Activated CD4-positive, alpha-beta T cell treated with anti-CD3 and anti-CD28 coated beads for 36 hours (primary cell): Measurements from ENCODE around the gene FBXO36. TPM values are rescaled to one million over a fixed set of nuclear protein-coding genes. Genes with fewer than 3 reads are reported as not detected.
"Not testable (repeated sequence)": the region's sequence is repeated elsewhere in the genome, so short reads cannot be mapped to it uniquely, and the experiment has no call there.

Experiments
- ATAC-seq: fragments of 200-7000 bp; cut with Tn5 transposase; one replicate; pipeline ENCODE4 v1.10.0; 2021; ENCODE audit warnings: mild to moderate bottlenecking, moderate library complexity
- CTCF ChIA-PET: fragments of 350-600 bp; sonication (Branson Sonifier 250); formaldehyde crosslinking; loops from one replicate; lab custom pipeline; 2021; ENCODE audit warnings: antibody characterized with exemption; lab: Charles Lee
- POLR2A ChIA-PET: fragments of 350-600 bp; sonication (Branson Sonifier 250); formaldehyde crosslinking; loops from one replicate; lab custom pipeline; 2021; ENCODE audit warnings: antibody characterized with exemption, inconsistent platforms; lab: Charles Lee
- DNase-seq: peaks from one replicate; pipeline ENCODE4 v3.0.0-alpha.2; 2020
- H3K27ac Mint-ChIP-seq: one replicate; pipeline ENCODE4 v1.8.0; 2021; ENCODE audit warnings: mixed read lengths
- H3K27me3 Mint-ChIP-seq: one replicate; pipeline ENCODE4 v1.8.0; 2021; ENCODE audit warnings: mixed read lengths
- H3K36me3 Mint-ChIP-seq: one replicate; pipeline ENCODE4 v1.8.0; 2021; ENCODE audit warnings: low read depth, mixed read lengths
- H3K4me1 Mint-ChIP-seq: one replicate; pipeline ENCODE4 v1.8.0; 2021; ENCODE audit warnings: mixed read lengths
- H3K4me3 Mint-ChIP-seq: one replicate; pipeline ENCODE4 v1.8.0; 2021; ENCODE audit warnings: mild to moderate bottlenecking, moderate library complexity, mixed read lengths
- H3K9me3 Mint-ChIP-seq: one replicate; pipeline ENCODE4 v1.8.0; 2021; ENCODE audit warnings: low read depth, mixed read lengths
- intact Hi-C, 2 experiments: fragments of 100-400 bp; cut with DNase I in 1 of 2; cut with micrococcal nuclease in 1 of 2; formaldehyde crosslinking; loops; one replicate each; pipeline versions ENCODE4 v1.14.2 to v1.15.1; 2022 to 2024; cut with DNase I, micrococcal nuclease
- total RNA-seq, 2 experiments: library from RNA; stranded (reverse); gene quantifications; one replicate each; pipeline ENCODE4 v1.2.3, GENCODE V29; 2021

The FBXO36 gene
- total RNA-seq, 2 experiments from 2014 or later: 1.5 to 2.0 TPM

- Mint-ChIP-seq H3K4me1 (peaks cover 12% of the 10 kb centered on the region), H3K4me3 (no peak overlapping the region), H3K27me3 (no peaks in the 10 kb centered on the region), H3K36me3 (peaks cover 4% of the 10 kb centered on the region), H3K27ac (no peak overlapping the region), H3K9me3 (no peaks in the 10 kb centered on the region)
- DNase-seq (no peak), ATAC-seq (no peak)
- CTCF ChIA-PET: interaction anchor here (0.5 kb wide), 1 partner anchor 77 kb away, joined by 3 read pairs; no protein-coding TSS in a partner anchor
- POLR2A ChIA-PET: no interaction called here
- intact Hi-C loops: no loop called here
Observed at GRCh38 chr2:229931241-229931640, 8.9 kb downstream of the FBXO36 start.

GRCh38 chr2:229937537-229937936 lies 15.2 kb downstream of the FBXO36 start:
- ATAC-seq (no peak), DNase-seq (no peak)
- Mint-ChIP-seq H3K9me3 (no peaks in the 10 kb centered on the region), H3K4me3 (no peak overlapping the region), H3K36me3 (peaks cover 4% of the 10 kb centered on the region), H3K27me3 (no peaks in the 10 kb centered on the region), H3K4me1 (no peaks in the 10 kb centered on the region), H3K27ac (no peak overlapping the region)
- POLR2A ChIA-PET: no interaction called here
- CTCF ChIA-PET: no interaction called here
- intact Hi-C loops: no loop called here

- intact Hi-C loops: no loop called here
- ChIA-PET POLR2A (no interaction called here), CTCF (interaction anchor here (0.6 kb wide), 1 partner anchor 81 kb away, joined by 3 read pairs; no protein-coding TSS in a partner anchor)
- Mint-ChIP-seq H3K27ac (no peak overlapping the region), H3K9me3 (no peaks in the 10 kb centered on the region), H3K4me1 (peaks cover 8% of the 10 kb centered on the region), H3K36me3 (no peaks in the 10 kb centered on the region), H3K27me3 (no peaks in the 10 kb centered on the region), H3K4me3 (no peak overlapping the region)
- no peak for DNase-seq
- ATAC-seq: no peak
Observed at GRCh38 chr2:229942671-229943070, 20.4 kb downstream of the FBXO36 start.

- ChIA-PET POLR2A (no interaction called here), CTCF (no interaction called here)
- H3K36me3 Mint-ChIP-seq: no peaks in the 10 kb centered on the region
- DNase-seq (no peak), ATAC-seq (no peak)
- no peaks in the 10 kb centered on the region for H3K27me3 Mint-ChIP-seq
- intact Hi-C loops: no loop called here
- no peak overlapping the region for H3K27ac Mint-ChIP-seq
- H3K9me3 Mint-ChIP-seq: no peaks in the 10 kb centered on the region
- no peak overlapping the region for H3K4me3 Mint-ChIP-seq
- peaks cover 10% of the 10 kb centered on the region for H3K4me1 Mint-ChIP-seq
Observed at GRCh38 chr2:229943171-229943570, 20.9 kb downstream of the FBXO36 start.

- DNase-seq (no peak), ATAC-seq (no peak)
- intact Hi-C loops: no loop called here
- no peak overlapping the region for H3K4me3 Mint-ChIP-seq
- ChIA-PET POLR2A (no interaction called here), CTCF (interaction anchor here (0.9 kb wide), 1 partner anchor 143 kb away, joined by 3 read pairs; no protein-coding TSS in a partner anchor)
- peaks cover 10% of the 10 kb centered on the region for H3K4me1 Mint-ChIP-seq
- H3K9me3 Mint-ChIP-seq: no peaks in the 10 kb centered on the region
- no peaks in the 10 kb centered on the region for H3K36me3 Mint-ChIP-seq
- H3K27ac Mint-ChIP-seq: no peak overlapping the region
- no peaks in the 10 kb centered on the region for H3K27me3 Mint-ChIP-seq
Observed at GRCh38 chr2:229943770-229944449, 21.6 kb downstream of the FBXO36 start.

GRCh38 chr2:229945975-229946374 lies 23.7 kb downstream of the FBXO36 start:
- H3K4me3 Mint-ChIP-seq: no peak overlapping the region
- CTCF ChIA-PET: no interaction called here

GRCh38 chr2:229947544-229947943 lies 25.2 kb downstream of the FBXO36 start:
- CTCF ChIA-PET: interaction anchor here (0.6 kb wide), 1 partner anchor 57 kb away, joined by 3 read pairs; no protein-coding TSS in a partner anchor
- no peaks in the 10 kb centered on the region for H3K9me3 Mint-ChIP-seq
- H3K27ac Mint-ChIP-seq: no peak overlapping the region
- H3K36me3 Mint-ChIP-seq: no peaks in the 10 kb centered on the region
- POLR2A ChIA-PET: interaction anchor here (0.6 kb wide), 1 partner anchor 32 kb away, joined by 3 read pairs; no protein-coding TSS in a partner anchor
- intact Hi-C loops: no loop called here
- DNase-seq (no peak), ATAC-seq (peak; percentile 78)
- peaks cover 10% of the 10 kb centered on the region for H3K4me1 Mint-ChIP-seq
- H3K27me3 Mint-ChIP-seq: no peaks in the 10 kb centered on the region
- no peak overlapping the region for H3K4me3 Mint-ChIP-seq

More at GRCh38 chr2:229945975-229946374, 23.7 kb downstream of the FBXO36 start:
- Mint-ChIP-seq H3K36me3 (no peaks in the 10 kb centered on the region), H3K4me1 (peaks cover 10% of the 10 kb centered on the region), H3K27ac (no peak overlapping the region), H3K27me3 (no peaks in the 10 kb centered on the region), H3K9me3 (no peaks in the 10 kb centered on the region)
- POLR2A ChIA-PET: no interaction called here
- ATAC-seq (no peak), DNase-seq (no peak)
- intact Hi-C loops: no loop called here

- intact Hi-C loops: no loop called here
- ATAC-seq (no peak), DNase-seq (no peak)
- CTCF ChIA-PET: no interaction called here
- H3K27ac Mint-ChIP-seq: no peak overlapping the region
- H3K36me3 Mint-ChIP-seq: no peaks in the 10 kb centered on the region
- H3K4me3 Mint-ChIP-seq: no peak overlapping the region
- no peaks in the 10 kb centered on the region for H3K27me3 Mint-ChIP-seq
- POLR2A ChIA-PET: no interaction called here
- no peaks in the 10 kb centered on the region for H3K9me3 Mint-ChIP-seq
- H3K4me1 Mint-ChIP-seq: peaks cover 5% of the 10 kb centered on the region
Observed at GRCh38 chr2:229952256-229952835, 30.0 kb downstream of the FBXO36 start.

GRCh38 chr2:229955663-229956062 lies 33.4 kb downstream of the FBXO36 start:
- H3K36me3 Mint-ChIP-seq: no peaks in the 10 kb centered on the region
- intact Hi-C loops: no loop called here

GRCh38 chr2:229956491-229956890 lies 34.2 kb downstream of the FBXO36 start:
- ATAC-seq (no peak), DNase-seq (no peak)
- CTCF ChIA-PET: no interaction called here
- Mint-ChIP-seq H3K9me3 (no peaks in the 10 kb centered on the region), H3K27me3 (no peaks in the 10 kb centered on the region), H3K27ac (no peak overlapping the region), H3K4me3 (no peak overlapping the region), H3K4me1 (no peaks in the 10 kb centered on the region), H3K36me3 (no peaks in the 10 kb centered on the region)
- intact Hi-C loops: no loop called here
- POLR2A ChIA-PET: no interaction called here

More at GRCh38 chr2:229955663-229956062, 33.4 kb downstream of the FBXO36 start:
- DNase-seq (no peak), ATAC-seq (no peak)
- no peak overlapping the region for H3K4me3 Mint-ChIP-seq
- ChIA-PET POLR2A (no interaction called here), CTCF (no interaction called here)
- no peaks in the 10 kb centered on the region for H3K27me3 Mint-ChIP-seq
- no peaks in the 10 kb centered on the region for H3K4me1 Mint-ChIP-seq
- H3K9me3 Mint-ChIP-seq: no peaks in the 10 kb centered on the region
- H3K27ac Mint-ChIP-seq: no peak overlapping the region

GRCh38 chr2:229963596-229963995 lies 41.3 kb downstream of the FBXO36 start:
- POLR2A ChIA-PET, ATAC-seq, H3K27me3 Mint-ChIP-seq, DNase-seq, H3K4me3 Mint-ChIP-seq, intact Hi-C loops, H3K9me3 Mint-ChIP-seq, H3K4me1 Mint-ChIP-seq, H3K36me3 Mint-ChIP-seq, H3K27ac Mint-ChIP-seq, CTCF ChIA-PET: not testable (repeated sequence)

- H3K27me3 Mint-ChIP-seq: no peaks in the 10 kb centered on the region
- H3K36me3 Mint-ChIP-seq: no peaks in the 10 kb centered on the region
- ATAC-seq (no peak), DNase-seq (no peak)
- no peak overlapping the region for H3K27ac Mint-ChIP-seq
- POLR2A ChIA-PET: no interaction called here
- H3K4me3 Mint-ChIP-seq: no peak overlapping the region
- H3K9me3 Mint-ChIP-seq: no peaks in the 10 kb centered on the region
- intact Hi-C loops: no loop called here
- H3K4me1 Mint-ChIP-seq: no peaks in the 10 kb centered on the region
- CTCF ChIA-PET: interaction anchor here (0.8 kb wide), 1 partner anchor 177 kb away, joined by 5 read pairs; no protein-coding TSS in a partner anchor
Observed at GRCh38 chr2:229969921-229970320, 47.6 kb downstream of the FBXO36 start.
